NB4 (cell line): ENCODE results near the gene IFI30.

ENCODE experiments used
- CTCF ChIP-seq: IDR thresholded peaks from one replicate; pipeline ENCODE4 v1.5.1; 2012; ENCODE audit warnings: low read depth, low read length
- MAX ChIP-seq: IDR thresholded peaks from 2 replicates; pipeline ENCODE4 v1.6.1; 2011; ENCODE audit warnings: low read depth, low read length
- MYC ChIP-seq: IDR thresholded peaks from 2 replicates; pipeline ENCODE4 v1.6.1; 2011; ENCODE audit warnings: low read depth, low read length
- POLR2A ChIP-seq: IDR thresholded peaks from 2 replicates; pipeline ENCODE4 v1.6.1; 2011; ENCODE audit warnings: mild to moderate bottlenecking; ENCODE audit not compliant: insufficient read length; ENCODE audit errors: extremely low read depth

GRCh38 chr19:18140473-18140872 is 33.1 kb upstream of the IFI30 start:
- TF ChIP-seq CTCF: no peak
- no peak for TF ChIP-seq MAX
- TF ChIP-seq POLR2A: no peak
- no peak for TF ChIP-seq MYC
